Suprapubic skin (tissue), 4 donors: ENCODE results near the gene CPEB3. TPM values are rescaled to one million over a fixed set of nuclear protein-coding genes. Genes with fewer than 3 reads are reported as not detected.

Source experiments
- DNase-seq, 2 donors: peaks; one replicate each; pipeline ENCODE4 v3.0.0-alpha.2; 2019; ENCODE audit warnings: low spot score in 2 of 2
- H3K27ac ChIP-seq: fragments of 200-600 bp; sonication (generic); one replicate; pipeline ENCODE4 v1.5.1; 2019
- H3K27me3 ChIP-seq: fragments of 200-600 bp; sonication (generic); one replicate; pipeline ENCODE4 v1.5.1; 2019
- H3K36me3 ChIP-seq: fragments of 200-600 bp; sonication (generic); one replicate; pipeline ENCODE4 v1.5.1; 2019
- H3K4me1 ChIP-seq: fragments of 200-600 bp; sonication (generic); one replicate; pipeline ENCODE4 v1.5.1; 2019
- H3K4me3 ChIP-seq: fragments of 200-600 bp; sonication (generic); one replicate; pipeline ENCODE4 v1.5.1; 2019; ENCODE audit warnings: mild to moderate bottlenecking
- H3K9me3 ChIP-seq: fragments of 200-600 bp; sonication (generic); one replicate; pipeline ENCODE4 v1.5.1; 2019
- CTCF ChIP-seq, 2 donors: fragments of 200-600 bp in 1 of 2; fragments of 450-650 bp in 1 of 2; sonication (generic) in 1 of 2; IDR thresholded peaks; one replicate each; pipeline ENCODE4 v1.5.1; 2016 to 2019; ENCODE audit warnings: antibody characterized with exemption in 2 of 2, mild to moderate bottlenecking in 1 of 2, moderate library complexity in 1 of 2
- EP300 ChIP-seq: sonication (generic); formaldehyde crosslinking; IDR thresholded peaks from one replicate; pipeline ENCODE4 v1.6.1; 2017; ENCODE audit warnings: antibody characterized with exemption
- POLR2A ChIP-seq, 2 donors: fragments of 450-650 bp; IDR thresholded peaks; one replicate each; pipeline ENCODE4 v1.6.1; 2017; ENCODE audit warnings: antibody characterized with exemption in 2 of 2, mild to moderate bottlenecking in 2 of 2, moderate library complexity in 2 of 2
- POLR2AphosphoS5 ChIP-seq, 3 donors: sonication (generic); formaldehyde crosslinking; IDR thresholded peaks; one replicate each; pipeline ENCODE4 v1.6.1; 2017; ENCODE audit warnings: antibody characterized with exemption in 3 of 3
- WGBS: methylation state at CpG from one replicate; pipeline ENCODE4 v1.1.5; 2018; 5-methylcytosine and 5-hydroxymethylcytosine counted together
- total RNA-seq, 4 donors: library from RNA; depleted of rRNA; stranded (reverse); fragments of >200 nt; gene quantifications; one replicate each; pipeline ENCODE4 v1.1.0, GENCODE V29; 2016

The CPEB3 gene
- total RNA-seq, 4 donors from 2014 or later, result 7.8 to 19.2 (median 10.4) TPM

- H3K4me3 ChIP-seq, result no peak overlapping the region
- 71% methylated on average over 1 of the region's 1 CpG for WGBS
- DNase-seq, result no peak
- TF ChIP-seq EP300, result no peak
- TF ChIP-seq POLR2A (IDR thresholded peaks at IDR 0.05), result no peak
- TF ChIP-seq POLR2AphosphoS5 (IDR thresholded peaks at IDR 0.05), result no peak
- TF ChIP-seq CTCF (IDR thresholded peaks at IDR 0.05), result no peak
- H3K27me3 ChIP-seq, result no peaks in the 10 kb centered on the region
- H3K4me1 ChIP-seq, result peaks cover 3% of the 10 kb centered on the region
- H3K36me3 ChIP-seq, result peaks cover 11% of the 10 kb centered on the region
- H3K27ac ChIP-seq, result no peak overlapping the region
- no peaks in the 10 kb centered on the region for H3K9me3 ChIP-seq
Observed at GRCh38 chr10:92180399-92180798, 110.5 kb downstream of the CPEB3 start.

GRCh38 chr10:92177546-92177945, 113.3 kb downstream of the CPEB3 start:
- DNase-seq, result no peak
- WGBS, result 85% methylated on average over 1 of the region's 1 CpG
- Histone ChIP-seq H3K4me1 (peaks cover 3% of the 10 kb centered on the region), H3K9me3 (no peaks in the 10 kb centered on the region), H3K27ac (no peak overlapping the region), H3K27me3 (no peaks in the 10 kb centered on the region), H3K4me3 (no peak overlapping the region), H3K36me3 (peaks cover 7% of the 10 kb centered on the region)
- TF ChIP-seq CTCF (IDR thresholded peaks at IDR 0.05) (no peak), POLR2A (IDR thresholded peaks at IDR 0.05) (no peak), EP300 (no peak), POLR2AphosphoS5 (IDR thresholded peaks at IDR 0.05) (no peak)

GRCh38 chr10:92175164-92175563, 115.7 kb downstream of the CPEB3 start:
- TF ChIP-seq POLR2A (IDR thresholded peaks at IDR 0.05), result no peak
- TF ChIP-seq POLR2AphosphoS5 (IDR thresholded peaks at IDR 0.05), result no peak
- no peak for TF ChIP-seq EP300
- no peak for TF ChIP-seq CTCF (IDR thresholded peaks at IDR 0.05)
- no peaks in the 10 kb centered on the region for H3K9me3 ChIP-seq
- no peak for DNase-seq
- no peak overlapping the region for H3K27ac ChIP-seq
- no peak overlapping the region for H3K4me3 ChIP-seq
- H3K27me3 ChIP-seq, result no peaks in the 10 kb centered on the region
- H3K36me3 ChIP-seq, result peaks cover 7% of the 10 kb centered on the region
- H3K4me1 ChIP-seq, result no peaks in the 10 kb centered on the region
- 83% methylated on average over 5 of the region's 5 CpGs for WGBS

GRCh38 chr10:92173996-92174395, 116.9 kb downstream of the CPEB3 start:
- Histone ChIP-seq H3K4me1 (no peaks in the 10 kb centered on the region), H3K27ac (no peak overlapping the region), H3K27me3 (no peaks in the 10 kb centered on the region), H3K9me3 (no peaks in the 10 kb centered on the region), H3K36me3 (peaks cover 7% of the 10 kb centered on the region), H3K4me3 (no peak overlapping the region)
- no peak for DNase-seq
- TF ChIP-seq EP300 (no peak), CTCF (IDR thresholded peaks at IDR 0.05) (no peak), POLR2A (IDR thresholded peaks at IDR 0.05) (no peak), POLR2AphosphoS5 (IDR thresholded peaks at IDR 0.05) (no peak)

- DNase-seq, result no peak
- Histone ChIP-seq H3K4me1 (no peaks in the 10 kb centered on the region), H3K9me3 (peaks cover 3% of the 10 kb centered on the region), H3K4me3 (no peak overlapping the region), H3K27me3 (no peaks in the 10 kb centered on the region), H3K36me3 (peaks cover 18% of the 10 kb centered on the region), H3K27ac (no peak overlapping the region)
- TF ChIP-seq EP300 (no peak), POLR2A (IDR thresholded peaks at IDR 0.05) (no peak), CTCF (IDR thresholded peaks at IDR 0.05) (no peak), POLR2AphosphoS5 (IDR thresholded peaks at IDR 0.05) (no peak)
- 67% methylated on average over 5 of the region's 5 CpGs for WGBS
Observed at GRCh38 chr10:92164036-92164696, 126.7 kb downstream of the CPEB3 start.
